Fibroblast of lung (primary cell): ENCODE measurements around the gene TMED3.

ENCODE experiments used
- EZH2 ChIP-seq: IDR thresholded peaks from 2 replicates; pipeline ENCODE4 v1.5.1; 2012; ENCODE audit warnings: low read length, control low read depth, mild to moderate bottlenecking; ENCODE audit errors: missing control alignments
- TF ChIP-seq, protein P1 (sequence below), 2 donors: IDR thresholded peaks in 1 of 2; conservative IDR thresholded peaks in 1 of 2; 1 replicate in 1 of 2; 2 replicates in 1 of 2; pipeline ENCODE4 v1.5.1; 2011 to 2012; ENCODE audit warnings: low read length in 2 of 2, control low read depth in 1 of 2, inconsistent platforms in 1 of 2, low read depth in 1 of 2, mild to moderate bottlenecking in 1 of 2

DNA sequence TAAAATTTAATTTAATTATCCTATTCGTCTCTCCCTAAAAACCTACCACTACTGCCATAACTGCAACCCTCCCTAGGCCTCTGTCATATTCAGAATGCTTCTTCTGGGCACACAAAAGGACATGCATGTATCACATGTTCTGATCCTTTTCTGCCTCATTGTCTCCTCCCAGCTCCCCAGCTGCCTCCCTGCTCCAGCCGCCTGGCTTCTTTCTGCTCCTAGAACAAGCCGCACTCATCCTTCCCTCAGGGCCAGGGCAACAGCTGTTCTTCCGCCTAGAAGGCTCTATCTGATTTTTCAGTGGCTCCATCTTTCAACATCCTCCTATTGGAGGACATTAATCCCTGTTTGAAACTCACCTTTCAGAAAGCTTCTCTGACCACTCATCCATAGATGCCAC, 38.6 kb downstream of the TMED3 start:
- TF ChIP-seq, protein P1, sequence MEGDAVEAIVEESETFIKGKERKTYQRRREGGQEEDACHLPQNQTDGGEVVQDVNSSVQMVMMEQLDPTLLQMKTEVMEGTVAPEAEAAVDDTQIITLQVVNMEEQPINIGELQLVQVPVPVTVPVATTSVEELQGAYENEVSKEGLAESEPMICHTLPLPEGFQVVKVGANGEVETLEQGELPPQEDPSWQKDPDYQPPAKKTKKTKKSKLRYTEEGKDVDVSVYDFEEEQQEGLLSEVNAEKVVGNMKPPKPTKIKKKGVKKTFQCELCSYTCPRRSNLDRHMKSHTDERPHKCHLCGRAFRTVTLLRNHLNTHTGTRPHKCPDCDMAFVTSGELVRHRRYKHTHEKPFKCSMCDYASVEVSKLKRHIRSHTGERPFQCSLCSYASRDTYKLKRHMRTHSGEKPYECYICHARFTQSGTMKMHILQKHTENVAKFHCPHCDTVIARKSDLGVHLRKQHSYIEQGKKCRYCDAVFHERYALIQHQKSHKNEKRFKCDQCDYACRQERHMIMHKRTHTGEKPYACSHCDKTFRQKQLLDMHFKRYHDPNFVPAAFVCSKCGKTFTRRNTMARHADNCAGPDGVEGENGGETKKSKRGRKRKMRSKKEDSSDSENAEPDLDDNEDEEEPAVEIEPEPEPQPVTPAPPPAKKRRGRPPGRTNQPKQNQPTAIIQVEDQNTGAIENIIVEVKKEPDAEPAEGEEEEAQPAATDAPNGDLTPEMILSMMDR (conservative IDR thresholded peaks at IDR 0.05 in 1 of 2, IDR thresholded peaks at IDR 0.05 in 1 of 2; ENCODE audit: low read depth in 1 of 2, low read length in 2 of 2): no peak
- no peak for TF ChIP-seq EZH2
